Smooth muscle cell (in vitro differentiated cells): ENCODE results near the gene ACSL3. TPM values are rescaled to one million over a fixed set of nuclear protein-coding genes. Genes with fewer than 3 reads are reported as not detected.
A peak's percentile ranks its signal among the peaks of the same experiment; 100 is the strongest.

ENCODE experiments used
- DNase-seq: peaks from one replicate; lab custom pipeline; 2025; ENCODE audit not compliant: unreplicated experiment; lab: John Stamatoyannopoulos, UW
- H2AFZ ChIP-seq: fragments of 200-600 bp; sonication (generic); 2 replicates; pipeline ENCODE4 v1.6.0; 2016; ENCODE audit warnings: antibody characterized with exemption, low read depth, mild to moderate bottlenecking
- H3F3A ChIP-seq: fragments of 200-600 bp; sonication (generic); 2 replicates; pipeline ENCODE4 v1.6.0; 2017; ENCODE audit warnings: antibody characterized with exemption, low read depth
- H3K27ac ChIP-seq: fragments of 200-600 bp; sonication (generic); 2 replicates; pipeline ENCODE4 v1.5.1; 2016; ENCODE audit warnings: low read depth, mild to moderate bottlenecking
- H3K27me3 ChIP-seq: fragments of 200-600 bp; sonication (generic); 2 replicates; pipeline ENCODE4 v1.6.1; 2016; ENCODE audit warnings: low read depth, mild to moderate bottlenecking
- H3K36me3 ChIP-seq: fragments of 200-600 bp; sonication (generic); 2 replicates; pipeline ENCODE4 v1.5.1; 2016; ENCODE audit warnings: low read depth
- H3K4me1 ChIP-seq: fragments of 200-600 bp; sonication (generic); 2 replicates; pipeline ENCODE4 v1.5.1; 2016; ENCODE audit warnings: low read depth
- H3K4me2 ChIP-seq: fragments of 200-600 bp; sonication (generic); 2 replicates; pipeline ENCODE4 v1.6.0; 2016; ENCODE audit warnings: mild to moderate bottlenecking
- H3K4me3 ChIP-seq: fragments of 200-600 bp; sonication (generic); 2 replicates; pipeline ENCODE4 v1.5.1; 2016; ENCODE audit warnings: mild to moderate bottlenecking
- H3K79me2 ChIP-seq: fragments of 200-600 bp; sonication (generic); 2 replicates; pipeline ENCODE4 v1.6.0; 2016; ENCODE audit warnings: low read depth, mild to moderate bottlenecking
- H3K9ac ChIP-seq: fragments of 200-600 bp; sonication (generic); 2 replicates; pipeline ENCODE4 v1.6.0; 2016; ENCODE audit warnings: low read depth
- H3K9me3 ChIP-seq: fragments of 200-600 bp; sonication (generic); replicated peaks from 2 replicates; pipeline ENCODE4 v1.5.1; 2016; ENCODE audit warnings: low read depth
- H4K20me1 ChIP-seq: fragments of 200-600 bp; sonication (generic); 2 replicates; pipeline ENCODE4 v1.6.0; 2016; ENCODE audit warnings: low read depth
- CTCF ChIP-seq: fragments of 200-600 bp; sonication (generic); IDR thresholded peaks from 2 replicates; pipeline ENCODE4 v1.5.1; 2017; ENCODE audit warnings: borderline replicate concordance, mild to moderate bottlenecking, antibody characterized with exemption; ENCODE audit not compliant: insufficient read depth, poor library complexity, severe bottlenecking
- WGBS: methylation state at CpG from one replicate; pipeline ENCODE4 v1.1.7; 2016; ENCODE audit warnings: low lambda C conversion rate; 5-methylcytosine and 5-hydroxymethylcytosine counted together
- polyA plus RNA-seq: library from polyadenylated mRNA; unstranded; fragments of >200 nt; fragmentation: Nextera tagmentation; extraction: Ambion mirVana; gene quantifications from 2 replicates; pipeline ENCODE4 v1.2.1, GENCODE V29; 2016
- total RNA-seq: library from RNA; depleted of rRNA; stranded (reverse); fragments of >200 nt; gene quantifications from 2 replicates; pipeline ENCODE4 v1.2.3, GENCODE V29; 2014

Gene ACSL3
- total and polyA plus RNA-seq, 2 experiments from 2014 or later, result 111 to 183 TPM

GRCh38 chr2:222907790-222908441 is 47.1 kb downstream of the ACSL3 start:
- peaks cover 5% of the 10 kb centered on the region for H3K4me1 ChIP-seq
- no peak for TF ChIP-seq CTCF
- H3F3A ChIP-seq, result peaks cover 15% of the 10 kb centered on the region
- H3K79me2 ChIP-seq, result peaks cover 99% of the 10 kb centered on the region
- H3K9me3 ChIP-seq, result no peaks in the 10 kb centered on the region
- peak overlapping the region; percentile 20 for H3K27ac ChIP-seq
- H3K4me2 ChIP-seq, result no peak overlapping the region
- H4K20me1 ChIP-seq, result peaks cover 99% of the 10 kb centered on the region
- DNase-seq, result no peak
- no peak overlapping the region for H2AFZ ChIP-seq
- H3K9ac ChIP-seq, result no peak overlapping the region
- H3K4me3 ChIP-seq, result no peak overlapping the region
- no peaks in the 10 kb centered on the region for H3K27me3 ChIP-seq
- peaks cover 20% of the 10 kb centered on the region for H3K36me3 ChIP-seq
- WGBS, result 82% methylated on average over 10 of the region's 10 CpGs

GRCh38 chr2:222909286-222909685 is 48.5 kb downstream of the ACSL3 start:
- WGBS, result 100% methylated on average over 3 of the region's 3 CpGs
- Histone ChIP-seq H3K4me3 (no peak overlapping the region), H3K27me3 (no peaks in the 10 kb centered on the region), H3K79me2 (peaks cover 100% of the 10 kb centered on the region), H4K20me1 (peaks cover 100% of the 10 kb centered on the region), H3K4me2 (no peak overlapping the region), H3K9ac (no peak overlapping the region), H3K27ac (no peak overlapping the region), H2AFZ (no peak overlapping the region), H3K4me1 (peaks cover 5% of the 10 kb centered on the region), H3K36me3 (peaks cover 20% of the 10 kb centered on the region), H3K9me3 (no peaks in the 10 kb centered on the region), H3F3A (peaks cover 11% of the 10 kb centered on the region)
- TF ChIP-seq CTCF, result no peak
- DNase-seq, result no peak

GRCh38 chr2:222912117-222912516 is 51.3 kb downstream of the ACSL3 start:
- Histone ChIP-seq H3K4me2 (peak overlapping the region; percentile 7), H3K4me1 (peaks cover 5% of the 10 kb centered on the region), H3K79me2 (peaks cover 100% of the 10 kb centered on the region), H2AFZ (no peak overlapping the region), H3K27me3 (no peaks in the 10 kb centered on the region), H3K27ac (peak overlapping the region; percentile 24), H3K9ac (no peak overlapping the region), H3K36me3 (peaks cover 20% of the 10 kb centered on the region), H3K4me3 (no peak overlapping the region), H4K20me1 (peaks cover 93% of the 10 kb centered on the region), H3F3A (peaks cover 11% of the 10 kb centered on the region), H3K9me3 (no peaks in the 10 kb centered on the region)
- WGBS, result 64% methylated on average over 2 of the region's 2 CpGs
- no peak for DNase-seq
- no peak for TF ChIP-seq CTCF

- no peak for DNase-seq
- Histone ChIP-seq H3K27ac (no peak overlapping the region), H3K4me3 (no peak overlapping the region), H3K79me2 (peaks cover 100% of the 10 kb centered on the region), H3K4me2 (no peak overlapping the region), H3F3A (peaks cover 11% of the 10 kb centered on the region), H3K36me3 (peaks cover 20% of the 10 kb centered on the region), H3K9me3 (no peaks in the 10 kb centered on the region), H2AFZ (no peak overlapping the region), H3K4me1 (peaks cover 5% of the 10 kb centered on the region), H4K20me1 (peaks cover 91% of the 10 kb centered on the region), H3K9ac (no peak overlapping the region), H3K27me3 (no peaks in the 10 kb centered on the region)
- no peak for TF ChIP-seq CTCF
- 94% methylated on average over 3 of the region's 3 CpGs for WGBS
Measured at GRCh38 chr2:222912776-222913175, 51.9 kb downstream of the ACSL3 start.
